Brain microvascular endothelial cell (primary cell): Measurements from ENCODE around the gene ETFA.

Experiments
- DNase-seq: peaks from one replicate; pipeline ENCODE4 v3.0.0-alpha.2; 2020
- H3K27ac ChIP-seq: fragments of 250-450 bp; sonication (Bioruptor Pico); 2 replicates; pipeline ENCODE4 v1.5.1; 2020; ENCODE audit warnings: mild to moderate bottlenecking, moderate library complexity
- H3K27me3 ChIP-seq: fragments of 250-450 bp; sonication (Bioruptor Pico); replicated peaks from 2 replicates; pipeline ENCODE4 v1.5.1; 2020; ENCODE audit warnings: mild to moderate bottlenecking
- H3K36me3 ChIP-seq: fragments of 250-450 bp; sonication (Bioruptor Pico); replicated peaks from 2 replicates; pipeline ENCODE4 v1.5.1; 2020; ENCODE audit warnings: mild to moderate bottlenecking
- H3K4me3 ChIP-seq: 2 replicates; pipeline ENCODE4 v1.5.1; 2011; ENCODE audit warnings: low read depth, mild to moderate bottlenecking, control low read depth, low read length, moderate library complexity
- in situ Hi-C: cut with HindIII; loops from 2 replicates; pipeline ENCODE4 v1.10.0; 2017; ENCODE audit warnings: low sequenced_read_pairs, low pct_ligation_motif_present
- TF ChIP-seq, protein P1 (sequence below): IDR thresholded peaks from 2 replicates; pipeline ENCODE4 v1.5.1; 2011; ENCODE audit warnings: low read depth, mild to moderate bottlenecking, moderate library complexity, low read length, control low read depth, inconsistent platforms; ENCODE audit errors: missing control alignments

The ETFA gene

DNA sequence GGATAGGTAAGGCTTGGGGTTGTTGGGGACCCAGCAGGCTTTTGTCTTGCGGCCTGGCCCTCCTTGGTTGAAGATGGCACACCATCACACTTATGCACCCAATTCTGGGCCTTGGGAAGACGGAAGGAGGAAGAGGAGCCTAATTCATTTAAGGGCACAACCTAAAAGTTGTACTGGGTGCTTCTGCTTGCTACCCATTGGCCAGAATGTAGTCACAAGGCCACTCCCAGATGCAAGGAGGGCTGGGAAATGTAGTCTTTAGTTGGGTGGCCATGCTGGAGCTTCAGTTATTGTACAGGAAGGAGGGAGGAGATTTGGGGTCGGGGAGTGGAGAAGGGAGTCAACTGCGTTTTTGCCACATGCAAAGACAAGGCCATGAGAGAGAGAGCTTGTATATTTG is 142.3 kb downstream of the ETFA start:
- in situ Hi-C loops = no loop called here

DNA sequence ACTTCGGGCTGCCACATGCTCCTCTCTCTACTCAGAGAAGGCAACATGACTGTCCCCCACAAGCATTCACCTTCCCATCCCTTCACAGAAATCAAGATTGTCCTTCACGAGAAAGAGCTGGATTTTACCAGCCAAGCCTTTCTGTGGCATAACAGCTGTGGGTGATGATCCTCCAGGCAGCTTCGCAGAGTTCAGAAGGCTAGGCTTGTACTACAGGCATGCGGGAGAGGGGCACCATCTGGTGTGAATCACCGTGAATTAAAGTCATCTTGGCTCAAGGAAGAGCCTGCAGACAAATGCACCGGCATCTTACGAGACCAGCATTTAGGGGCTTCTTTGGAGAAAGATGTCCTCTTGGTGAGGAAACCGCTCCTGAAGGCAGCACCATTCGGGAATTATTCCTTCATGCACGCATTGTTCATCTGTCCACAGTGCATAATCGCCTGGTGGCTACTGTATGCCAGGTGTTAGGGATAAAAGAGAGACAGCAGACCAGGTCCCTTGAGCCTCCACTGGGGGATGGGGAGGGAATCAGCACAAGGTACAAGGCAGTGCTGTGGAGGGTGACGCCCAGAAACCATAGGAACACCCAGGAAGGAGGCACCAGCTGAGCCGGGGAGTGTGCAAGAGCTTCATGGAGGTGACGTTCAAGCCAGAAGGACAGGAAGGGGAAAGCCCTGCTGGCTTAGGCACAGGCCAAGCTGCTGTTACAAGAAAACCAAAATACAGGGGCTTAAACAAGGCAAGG is 142.9 kb downstream of the ETFA start:
- Histone ChIP-seq H3K4me3 (no peak overlapping the region), H3K36me3 (no peaks in the 10 kb centered on the region), H3K27me3 (no peaks in the 10 kb centered on the region), H3K27ac (no peak overlapping the region)
- in situ Hi-C loops = no loop called here
- TF ChIP-seq, protein P1, sequence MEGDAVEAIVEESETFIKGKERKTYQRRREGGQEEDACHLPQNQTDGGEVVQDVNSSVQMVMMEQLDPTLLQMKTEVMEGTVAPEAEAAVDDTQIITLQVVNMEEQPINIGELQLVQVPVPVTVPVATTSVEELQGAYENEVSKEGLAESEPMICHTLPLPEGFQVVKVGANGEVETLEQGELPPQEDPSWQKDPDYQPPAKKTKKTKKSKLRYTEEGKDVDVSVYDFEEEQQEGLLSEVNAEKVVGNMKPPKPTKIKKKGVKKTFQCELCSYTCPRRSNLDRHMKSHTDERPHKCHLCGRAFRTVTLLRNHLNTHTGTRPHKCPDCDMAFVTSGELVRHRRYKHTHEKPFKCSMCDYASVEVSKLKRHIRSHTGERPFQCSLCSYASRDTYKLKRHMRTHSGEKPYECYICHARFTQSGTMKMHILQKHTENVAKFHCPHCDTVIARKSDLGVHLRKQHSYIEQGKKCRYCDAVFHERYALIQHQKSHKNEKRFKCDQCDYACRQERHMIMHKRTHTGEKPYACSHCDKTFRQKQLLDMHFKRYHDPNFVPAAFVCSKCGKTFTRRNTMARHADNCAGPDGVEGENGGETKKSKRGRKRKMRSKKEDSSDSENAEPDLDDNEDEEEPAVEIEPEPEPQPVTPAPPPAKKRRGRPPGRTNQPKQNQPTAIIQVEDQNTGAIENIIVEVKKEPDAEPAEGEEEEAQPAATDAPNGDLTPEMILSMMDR = no peak
- DNase-seq = no peak

More for the DNA sequence above, 142.3 kb downstream of the ETFA start:
- no peaks in the 10 kb centered on the region for H3K36me3 ChIP-seq
- H3K27me3 ChIP-seq = no peaks in the 10 kb centered on the region
- no peak overlapping the region for H3K27ac ChIP-seq
- TF ChIP-seq, protein P1 = no peak
- no peak overlapping the region for H3K4me3 ChIP-seq
- DNase-seq = peak; percentile 40

GRCh38 chr15:76165951-76166350 is 145.3 kb downstream of the ETFA start:
- Histone ChIP-seq H3K27me3 (no peaks in the 10 kb centered on the region), H3K27ac (no peak overlapping the region), H3K36me3 (no peaks in the 10 kb centered on the region), H3K4me3 (no peak overlapping the region)
- DNase-seq = no peak
- TF ChIP-seq, protein P1 = no peak
- in situ Hi-C loops = no loop called here
